ENCODE data around the gene CAMTA1. TPM values are rescaled to one million over a fixed set of nuclear protein-coding genes. Genes with fewer than 3 reads are reported as not detected.

The CAMTA1 gene
- total RNA-seq, 1 experiment from 2014 or later = 118 TPM

- H3K4me1 ChIP-seq (ENCODE audit: low read length) = no peaks in the 10 kb centered on the region
- no peaks in the 10 kb centered on the region for H3K79me2 ChIP-seq (ENCODE audit: low read length)
- no peak overlapping the region for H3K4me3 ChIP-seq (ENCODE audit: low read length)
- no peak overlapping the region for H3K27ac ChIP-seq (ENCODE audit: low read length)
- no peak overlapping the region for H2AFZ ChIP-seq (ENCODE audit: low read length)
- no peaks in the 10 kb centered on the region for H3K36me3 ChIP-seq (ENCODE audit: insufficient read depth, low read length)
- no peaks in the 10 kb centered on the region for H3K9me3 ChIP-seq (ENCODE audit: low read length)
- DNase-seq = no peak
- no peak overlapping the region for H3K9ac ChIP-seq (ENCODE audit: low read length)
- H4K20me1 ChIP-seq (ENCODE audit: insufficient read depth, low read depth, low read length) = no peaks in the 10 kb centered on the region
- no peak overlapping the region for H3K4me2 ChIP-seq (ENCODE audit: low read depth, low read length, poor library complexity, severe bottlenecking)
- no peaks in the 10 kb centered on the region for H3K27me3 ChIP-seq (ENCODE audit: low read length)
- H3K9me2 ChIP-seq (replicated peaks; ENCODE audit: insufficient read depth, low read length) = no peaks in the 10 kb centered on the region
Observed at GRCh38 chr1:7341145-7341905, 556.1 kb downstream of the CAMTA1 start.

GRCh38 chr1:7343882-7344281 lies 558.6 kb downstream of the CAMTA1 start:
- Histone ChIP-seq H3K27me3 (ENCODE audit: low read length) (no peaks in the 10 kb centered on the region), H3K4me2 (ENCODE audit: low read depth, low read length, poor library complexity, severe bottlenecking) (no peak overlapping the region)

GRCh38 chr1:7344299-7344698 lies 559.0 kb downstream of the CAMTA1 start:
- H3K4me3 ChIP-seq (ENCODE audit: low read length) = no peak overlapping the region
- H3K36me3 ChIP-seq (ENCODE audit: insufficient read depth, low read length) = no peaks in the 10 kb centered on the region
- H3K79me2 ChIP-seq (ENCODE audit: low read length) = no peaks in the 10 kb centered on the region
- H3K4me1 ChIP-seq (ENCODE audit: low read length) = no peaks in the 10 kb centered on the region
- no peak for DNase-seq
- H4K20me1 ChIP-seq (ENCODE audit: insufficient read depth, low read depth, low read length) = no peaks in the 10 kb centered on the region
- H3K4me2 ChIP-seq (ENCODE audit: low read depth, low read length, poor library complexity, severe bottlenecking) = no peak overlapping the region
- no peaks in the 10 kb centered on the region for H3K27me3 ChIP-seq (ENCODE audit: low read length)
- no peak overlapping the region for H2AFZ ChIP-seq (ENCODE audit: low read length)
- H3K27ac ChIP-seq (ENCODE audit: low read length) = no peak overlapping the region
- H3K9ac ChIP-seq (ENCODE audit: low read length) = no peak overlapping the region
- no peaks in the 10 kb centered on the region for H3K9me3 ChIP-seq (ENCODE audit: low read length)
- no peaks in the 10 kb centered on the region for H3K9me2 ChIP-seq (replicated peaks; ENCODE audit: insufficient read depth, low read length)

More at GRCh38 chr1:7343882-7344281, 558.6 kb downstream of the CAMTA1 start:
- Histone ChIP-seq H3K36me3 (ENCODE audit: insufficient read depth, low read length) (no peaks in the 10 kb centered on the region), H3K4me3 (ENCODE audit: low read length) (no peak overlapping the region), H4K20me1 (ENCODE audit: insufficient read depth, low read depth, low read length) (no peaks in the 10 kb centered on the region), H3K27ac (ENCODE audit: low read length) (no peak overlapping the region), H3K79me2 (ENCODE audit: low read length) (no peaks in the 10 kb centered on the region), H3K9me3 (ENCODE audit: low read length) (no peaks in the 10 kb centered on the region), H3K9ac (ENCODE audit: low read length) (no peak overlapping the region), H3K4me1 (ENCODE audit: low read length) (no peaks in the 10 kb centered on the region), H2AFZ (ENCODE audit: low read length) (no peak overlapping the region), H3K9me2 (replicated peaks; ENCODE audit: insufficient read depth, low read length) (no peaks in the 10 kb centered on the region)
- DNase-seq = no peak

GRCh38 chr1:7345516-7345915 lies 560.3 kb downstream of the CAMTA1 start:
- H3K9me3 ChIP-seq (ENCODE audit: low read length) = no peaks in the 10 kb centered on the region
- DNase-seq = no peak
- no peaks in the 10 kb centered on the region for H3K79me2 ChIP-seq (ENCODE audit: low read length)
- no peaks in the 10 kb centered on the region for H3K27me3 ChIP-seq (ENCODE audit: low read length)
- no peaks in the 10 kb centered on the region for H3K4me1 ChIP-seq (ENCODE audit: low read length)
- H3K27ac ChIP-seq (ENCODE audit: low read length) = no peak overlapping the region
- H3K9me2 ChIP-seq (replicated peaks; ENCODE audit: insufficient read depth, low read length) = no peaks in the 10 kb centered on the region
- no peak overlapping the region for H3K4me2 ChIP-seq (ENCODE audit: low read depth, low read length, poor library complexity, severe bottlenecking)
- no peak overlapping the region for H3K9ac ChIP-seq (ENCODE audit: low read length)
- H3K36me3 ChIP-seq (ENCODE audit: insufficient read depth, low read length) = no peaks in the 10 kb centered on the region
- no peak overlapping the region for H3K4me3 ChIP-seq (ENCODE audit: low read length)
- no peaks in the 10 kb centered on the region for H4K20me1 ChIP-seq (ENCODE audit: insufficient read depth, low read depth, low read length)
- H2AFZ ChIP-seq (ENCODE audit: low read length) = no peak overlapping the region

GRCh38 chr1:7346070-7346596 lies 560.9 kb downstream of the CAMTA1 start:
- Histone ChIP-seq H3K4me2 (ENCODE audit: low read depth, low read length, poor library complexity, severe bottlenecking) (no peak overlapping the region), H3K27me3 (ENCODE audit: low read length) (no peaks in the 10 kb centered on the region), H3K27ac (ENCODE audit: low read length) (no peak overlapping the region), H4K20me1 (ENCODE audit: insufficient read depth, low read depth, low read length) (no peaks in the 10 kb centered on the region), H3K79me2 (ENCODE audit: low read length) (no peaks in the 10 kb centered on the region), H3K4me1 (ENCODE audit: low read length) (no peaks in the 10 kb centered on the region), H3K9ac (ENCODE audit: low read length) (no peak overlapping the region), H2AFZ (ENCODE audit: low read length) (no peak overlapping the region), H3K9me2 (replicated peaks; ENCODE audit: insufficient read depth, low read length) (no peaks in the 10 kb centered on the region), H3K4me3 (ENCODE audit: low read length) (no peak overlapping the region), H3K9me3 (ENCODE audit: low read length) (no peaks in the 10 kb centered on the region), H3K36me3 (ENCODE audit: insufficient read depth, low read length) (no peaks in the 10 kb centered on the region)
- DNase-seq = no peak

GRCh38 chr1:7346600-7347570 lies 561.6 kb downstream of the CAMTA1 start:
- no peak overlapping the region for H2AFZ ChIP-seq (ENCODE audit: low read length)
- no peaks in the 10 kb centered on the region for H3K27me3 ChIP-seq (ENCODE audit: low read length)
- no peak overlapping the region for H3K4me2 ChIP-seq (ENCODE audit: low read depth, low read length, poor library complexity, severe bottlenecking)
- H3K4me3 ChIP-seq (ENCODE audit: low read length) = no peak overlapping the region
- H3K27ac ChIP-seq (ENCODE audit: low read length) = no peak overlapping the region
- no peaks in the 10 kb centered on the region for H3K79me2 ChIP-seq (ENCODE audit: low read length)
- no peaks in the 10 kb centered on the region for H3K36me3 ChIP-seq (ENCODE audit: insufficient read depth, low read length)
- DNase-seq = no peak
- no peak overlapping the region for H3K9ac ChIP-seq (ENCODE audit: low read length)
- H4K20me1 ChIP-seq (ENCODE audit: insufficient read depth, low read depth, low read length) = no peaks in the 10 kb centered on the region
- H3K4me1 ChIP-seq (ENCODE audit: low read length) = no peaks in the 10 kb centered on the region
- H3K9me2 ChIP-seq (replicated peaks; ENCODE audit: insufficient read depth, low read length) = no peaks in the 10 kb centered on the region
- no peaks in the 10 kb centered on the region for H3K9me3 ChIP-seq (ENCODE audit: low read length)

GRCh38 chr1:7348073-7348472 lies 562.8 kb downstream of the CAMTA1 start:
- no peaks in the 10 kb centered on the region for H3K79me2 ChIP-seq (ENCODE audit: low read length)
- no peak for DNase-seq
- H2AFZ ChIP-seq (ENCODE audit: low read length) = no peak overlapping the region
- no peak overlapping the region for H3K4me2 ChIP-seq (ENCODE audit: low read depth, low read length, poor library complexity, severe bottlenecking)
- H3K27me3 ChIP-seq (ENCODE audit: low read length) = no peaks in the 10 kb centered on the region
- no peaks in the 10 kb centered on the region for H3K4me1 ChIP-seq (ENCODE audit: low read length)
- no peak overlapping the region for H3K4me3 ChIP-seq (ENCODE audit: low read length)
- H3K9ac ChIP-seq (ENCODE audit: low read length) = no peak overlapping the region
- H3K9me3 ChIP-seq (ENCODE audit: low read length) = no peaks in the 10 kb centered on the region
- H3K27ac ChIP-seq (ENCODE audit: low read length) = no peak overlapping the region
- no peaks in the 10 kb centered on the region for H3K9me2 ChIP-seq (replicated peaks; ENCODE audit: insufficient read depth, low read length)
- H4K20me1 ChIP-seq (ENCODE audit: insufficient read depth, low read depth, low read length) = no peaks in the 10 kb centered on the region
- H3K36me3 ChIP-seq (ENCODE audit: insufficient read depth, low read length) = no peaks in the 10 kb centered on the region

GRCh38 chr1:7348580-7348979 lies 563.3 kb downstream of the CAMTA1 start:
- no peaks in the 10 kb centered on the region for H3K79me2 ChIP-seq (ENCODE audit: low read length)
- H3K9ac ChIP-seq (ENCODE audit: low read length) = no peak overlapping the region
- H3K27me3 ChIP-seq (ENCODE audit: low read length) = no peaks in the 10 kb centered on the region
- no peak overlapping the region for H3K4me3 ChIP-seq (ENCODE audit: low read length)
- H3K4me2 ChIP-seq (ENCODE audit: low read depth, low read length, poor library complexity, severe bottlenecking) = no peak overlapping the region
- no peak for DNase-seq
- no peak overlapping the region for H2AFZ ChIP-seq (ENCODE audit: low read length)
- H3K9me2 ChIP-seq (replicated peaks; ENCODE audit: insufficient read depth, low read length) = no peaks in the 10 kb centered on the region
- no peaks in the 10 kb centered on the region for H3K9me3 ChIP-seq (ENCODE audit: low read length)
- H3K4me1 ChIP-seq (ENCODE audit: low read length) = no peaks in the 10 kb centered on the region
- no peaks in the 10 kb centered on the region for H4K20me1 ChIP-seq (ENCODE audit: insufficient read depth, low read depth, low read length)
- no peak overlapping the region for H3K27ac ChIP-seq (ENCODE audit: low read length)
- H3K36me3 ChIP-seq (ENCODE audit: insufficient read depth, low read length) = no peaks in the 10 kb centered on the region
